Gastrocnemius medialis (tissue), 4 donors: Measurements from ENCODE around the gene ETFB. TPM values are rescaled to one million over a fixed set of nuclear protein-coding genes. Genes with fewer than 3 reads are reported as not detected.

Source experiments
- ATAC-seq, 2 donors: fragments of 150-250 bp; one replicate each; pipeline ENCODE4 v1.9.1; 2016
- DNase-seq, 2 donors: peaks; one replicate each; pipeline ENCODE4 v3.0.0-alpha.2; 2019
- H3K27ac ChIP-seq, 4 donors: fragments of 200-600 bp; sonication (generic); 1 replicate in 1 of 4; 2 replicates in 3 of 4; pipeline ENCODE4 v1.5.1; 2016 to 2018; ENCODE audit warnings: mild to moderate bottlenecking in 2 of 4, moderate library complexity in 1 of 4
- H3K27me3 ChIP-seq, 3 donors: fragments of 200-600 bp; sonication (generic) in 2 of 3; 1 replicate in 1 of 3; 2 replicates in 2 of 3; pipeline versions ENCODE4 v1.5.1 to v1.6.0; 2016 to 2019; ENCODE audit warnings: mild to moderate bottlenecking in 1 of 3, moderate library complexity in 1 of 3
- H3K36me3 ChIP-seq, 2 donors: fragments of 200-600 bp; sonication (generic) in 1 of 2; one replicate each; pipeline ENCODE4 v1.5.1; 2017 to 2018
- H3K4me1 ChIP-seq, 2 donors: fragments of 200-600 bp; sonication (generic) in 1 of 2; one replicate each; pipeline ENCODE4 v1.5.1; 2016 to 2017; ENCODE audit warnings: mild to moderate bottlenecking in 2 of 2
- H3K4me3 ChIP-seq, 4 donors: fragments of 200-600 bp; sonication (generic) in 3 of 4; 1 replicate in 1 of 4; 2 replicates in 3 of 4; pipeline ENCODE4 v1.5.1; 2016 to 2019; ENCODE audit warnings: mild to moderate bottlenecking in 2 of 4
- H3K9me3 ChIP-seq, 3 donors: fragments of 200-600 bp; sonication (generic) in 2 of 3; 1 replicate in 1 of 3; 2 replicates in 2 of 3; pipeline ENCODE4 v1.5.1; 2016 to 2019
- POLR2A ChIP-seq, 2 donors: fragments of 450-650 bp; IDR thresholded peaks; one replicate each; pipeline ENCODE4 v1.6.1; 2017; ENCODE audit warnings: antibody characterized with exemption in 2 of 2, mild to moderate bottlenecking in 2 of 2, moderate library complexity in 2 of 2
- in situ Hi-C, 4 donors: fragments of 200-750 bp; cut with MboI; loops; one replicate each; pipeline versions ENCODE4 v1.15.0 to v1.8.0; 2017; ENCODE audit warnings: low sequenced_read_pairs in 4 of 4
- intact Hi-C: fragments of 100-400 bp; cut with DNase I; formaldehyde crosslinking; loops from one replicate; pipeline ENCODE4 v1.15.1; 2023; ENCODE audit warnings: low total_unique reads
- total RNA-seq, 4 donors: library from RNA; depleted of rRNA; stranded (reverse); fragments of >200 nt; gene quantifications; one replicate each; pipeline versions ENCODE4 v1.1.0 to v1.2.3, GENCODE V29; 2016
- TF ChIP-seq, protein P1 (sequence below), 5 experiments: fragments of 450-650 bp in 3 of 5; fragments of 200-600 bp in 2 of 5; sonication (generic) in 2 of 5; IDR thresholded peaks in 4 of 5; conservative IDR thresholded peaks in 1 of 5; 1 replicate in 4 of 5; 2 replicates in 1 of 5; pipeline ENCODE4 v1.5.1; 2016 to 2019; ENCODE audit warnings: antibody characterized with exemption in 5 of 5, mild to moderate bottlenecking in 3 of 5, moderate library complexity in 3 of 5

Gene ETFB
- total RNA-seq, 4 donors from 2014 or later = 118 to 164 (median 141) TPM

DNA sequence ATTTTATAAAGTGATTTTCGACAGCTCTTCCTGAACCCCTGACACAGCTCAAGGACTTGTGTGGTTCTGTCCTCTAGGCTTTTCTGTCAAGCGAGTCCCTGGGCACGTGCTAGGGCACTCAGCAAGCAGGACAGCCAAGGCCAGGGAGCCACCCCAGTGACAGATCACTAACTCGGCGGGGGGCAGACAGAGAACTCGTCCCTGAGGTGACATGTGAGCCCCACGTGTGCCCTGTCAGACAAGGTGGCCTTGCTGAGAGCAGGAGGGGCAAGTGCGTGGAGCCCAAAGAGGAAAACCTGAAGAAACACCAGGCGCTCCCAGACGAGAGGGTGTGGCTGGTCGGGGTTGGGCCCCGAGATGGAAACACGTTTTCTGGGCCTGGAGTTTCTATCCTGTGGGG, 4.9 kb downstream of the ETFB start:
- DNase-seq (no peak), ATAC-seq (no peak)
- H3K9me3 ChIP-seq = no peaks in the 10 kb centered on the region
- peak overlapping the region in 1 of 4 donors; percentile 1 for H3K27ac ChIP-seq
- no peak overlapping the region for H3K4me3 ChIP-seq
- H3K27me3 ChIP-seq = no peaks in the 10 kb centered on the region
- no peaks in the 10 kb centered on the region for H3K36me3 ChIP-seq
- in situ Hi-C loops = no loop called here
- TF ChIP-seq POLR2A (IDR thresholded peaks at IDR 0.05) = no peak
- TF ChIP-seq, protein P1, sequence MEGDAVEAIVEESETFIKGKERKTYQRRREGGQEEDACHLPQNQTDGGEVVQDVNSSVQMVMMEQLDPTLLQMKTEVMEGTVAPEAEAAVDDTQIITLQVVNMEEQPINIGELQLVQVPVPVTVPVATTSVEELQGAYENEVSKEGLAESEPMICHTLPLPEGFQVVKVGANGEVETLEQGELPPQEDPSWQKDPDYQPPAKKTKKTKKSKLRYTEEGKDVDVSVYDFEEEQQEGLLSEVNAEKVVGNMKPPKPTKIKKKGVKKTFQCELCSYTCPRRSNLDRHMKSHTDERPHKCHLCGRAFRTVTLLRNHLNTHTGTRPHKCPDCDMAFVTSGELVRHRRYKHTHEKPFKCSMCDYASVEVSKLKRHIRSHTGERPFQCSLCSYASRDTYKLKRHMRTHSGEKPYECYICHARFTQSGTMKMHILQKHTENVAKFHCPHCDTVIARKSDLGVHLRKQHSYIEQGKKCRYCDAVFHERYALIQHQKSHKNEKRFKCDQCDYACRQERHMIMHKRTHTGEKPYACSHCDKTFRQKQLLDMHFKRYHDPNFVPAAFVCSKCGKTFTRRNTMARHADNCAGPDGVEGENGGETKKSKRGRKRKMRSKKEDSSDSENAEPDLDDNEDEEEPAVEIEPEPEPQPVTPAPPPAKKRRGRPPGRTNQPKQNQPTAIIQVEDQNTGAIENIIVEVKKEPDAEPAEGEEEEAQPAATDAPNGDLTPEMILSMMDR (IDR thresholded peaks at IDR 0.05 in 4 of 5, conservative IDR thresholded peaks at IDR 0.05 in 1 of 5) = no peak
- peaks cover 13 to 19% of the 10 kb centered on the region in 2 donors for H3K4me1 ChIP-seq
- intact Hi-C loops = loop anchor here (10.0 kb wide), 1 partner anchor 324 kb away; no protein-coding TSS in a partner anchor

DNA sequence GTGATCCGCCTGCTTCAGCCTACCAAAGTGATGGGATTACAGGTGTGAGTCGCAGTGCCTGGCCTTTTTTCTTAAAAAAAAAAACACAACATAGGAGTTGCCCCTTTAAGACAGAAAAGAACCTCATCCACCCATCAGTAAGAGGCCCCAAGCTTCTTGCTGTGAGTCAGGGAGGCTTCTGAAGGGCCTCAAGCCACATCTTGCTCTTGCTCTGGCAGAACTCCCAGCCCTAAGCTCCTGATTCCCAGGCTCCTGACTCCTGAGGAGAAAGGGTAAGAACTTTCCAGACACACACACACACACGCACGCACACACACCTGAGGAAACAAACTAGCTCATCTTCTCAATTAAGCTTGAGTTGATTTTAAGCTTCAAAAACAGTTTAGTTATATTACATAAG, 6.9 kb downstream of the ETFB start:
- no peak for DNase-seq
- intact Hi-C loops = no loop called here
- in situ Hi-C loops = no loop called here
- Histone ChIP-seq H3K27me3 (no peaks in the 10 kb centered on the region), H3K36me3 (no peaks in the 10 kb centered on the region), H3K4me3 (no peak overlapping the region), H3K4me1 (peaks cover 6 to 7% of the 10 kb centered on the region in 2 donors), H3K9me3 (no peaks in the 10 kb centered on the region), H3K27ac (peak overlapping the region in 2 of 4 donors; percentile 7 to 15)
- TF ChIP-seq, protein P1 (IDR thresholded peaks at IDR 0.05 in 4 of 5, conservative IDR thresholded peaks at IDR 0.05 in 1 of 5) = no peak
- no peak for TF ChIP-seq POLR2A (IDR thresholded peaks at IDR 0.05)
- no peak for ATAC-seq

DNA sequence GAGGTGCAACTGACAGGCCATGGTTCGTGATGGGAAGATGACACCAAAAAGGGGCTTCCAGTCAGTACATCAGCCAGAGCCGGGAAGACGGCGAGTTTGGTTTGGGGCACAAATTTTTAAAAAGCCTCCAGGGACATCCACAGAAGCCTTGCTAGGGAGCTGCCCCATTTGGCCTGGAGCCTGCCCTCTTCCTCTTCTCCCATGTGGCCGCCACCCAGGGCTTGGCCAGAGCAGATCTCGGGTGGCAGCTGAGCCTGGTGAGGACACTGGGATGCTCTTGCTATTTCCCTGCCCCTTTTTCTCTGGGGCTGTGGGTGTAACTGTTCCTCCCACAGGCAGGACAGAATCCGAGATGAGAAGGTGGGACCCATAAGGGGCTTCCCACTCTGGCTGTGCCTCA, 8.2 kb downstream of the ETFB start:
- H3K4me1 ChIP-seq = peaks cover 0 to 4% of the 10 kb centered on the region in 2 donors
- in situ Hi-C loops = no loop called here
- H3K36me3 ChIP-seq = no peaks in the 10 kb centered on the region
- DNase-seq (no peak), ATAC-seq (no peak)
- H3K9me3 ChIP-seq = no peaks in the 10 kb centered on the region
- intact Hi-C loops = no loop called here
- TF ChIP-seq, protein P1 (IDR thresholded peaks at IDR 0.05 in 4 of 5, conservative IDR thresholded peaks at IDR 0.05 in 1 of 5) = no peak
- no peak for TF ChIP-seq POLR2A (IDR thresholded peaks at IDR 0.05)
- no peak overlapping the region for H3K4me3 ChIP-seq
- H3K27me3 ChIP-seq = no peaks in the 10 kb centered on the region
- H3K27ac ChIP-seq = no peak overlapping the region

DNA sequence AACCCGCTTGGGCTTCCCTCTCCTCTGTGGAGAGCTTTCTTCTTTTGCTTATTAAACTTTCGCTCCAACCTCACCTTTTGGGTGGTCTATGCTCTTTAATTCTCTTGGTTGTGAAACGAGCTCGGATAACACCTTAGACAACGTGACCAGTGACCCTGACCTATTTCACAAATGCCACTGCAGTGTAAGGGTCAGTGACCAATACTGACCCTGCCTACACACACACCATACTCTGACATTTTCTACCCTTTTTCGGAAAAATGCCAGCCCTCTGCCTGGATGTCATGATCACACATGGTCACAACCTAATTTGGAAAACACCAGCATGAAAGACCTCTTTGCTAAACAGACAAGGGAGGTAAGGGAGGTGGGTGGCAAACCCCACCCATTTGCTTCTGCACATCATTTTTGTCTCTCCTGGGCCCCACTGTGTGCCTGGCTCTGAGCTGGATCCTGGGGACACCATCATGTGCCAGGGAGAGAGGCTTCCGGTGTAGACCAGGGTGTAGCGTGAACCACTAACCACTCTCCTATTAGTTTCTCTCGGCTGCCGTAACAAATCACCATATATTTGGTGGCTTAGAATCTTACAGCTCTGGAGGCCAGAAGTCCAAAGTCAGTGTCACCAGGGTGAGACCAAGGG, 9.9 kb downstream of the ETFB start:
- in situ Hi-C loops = no loop called here
- no peak overlapping the region for H3K27ac ChIP-seq
- TF ChIP-seq, protein P1 (IDR thresholded peaks at IDR 0.05 in 4 of 5, conservative IDR thresholded peaks at IDR 0.05 in 1 of 5) = no peak
- TF ChIP-seq POLR2A (IDR thresholded peaks at IDR 0.05) = no peak
- no peaks in the 10 kb centered on the region for H3K27me3 ChIP-seq
- ATAC-seq (no peak), DNase-seq (no peak)
- intact Hi-C loops = no loop called here
- H3K9me3 ChIP-seq = no peaks in the 10 kb centered on the region
- no peak overlapping the region for H3K4me3 ChIP-seq
- peaks cover 0 to 9% of the 10 kb centered on the region in 2 donors for H3K36me3 ChIP-seq
- H3K4me1 ChIP-seq = no peaks in the 10 kb centered on the region

DNA sequence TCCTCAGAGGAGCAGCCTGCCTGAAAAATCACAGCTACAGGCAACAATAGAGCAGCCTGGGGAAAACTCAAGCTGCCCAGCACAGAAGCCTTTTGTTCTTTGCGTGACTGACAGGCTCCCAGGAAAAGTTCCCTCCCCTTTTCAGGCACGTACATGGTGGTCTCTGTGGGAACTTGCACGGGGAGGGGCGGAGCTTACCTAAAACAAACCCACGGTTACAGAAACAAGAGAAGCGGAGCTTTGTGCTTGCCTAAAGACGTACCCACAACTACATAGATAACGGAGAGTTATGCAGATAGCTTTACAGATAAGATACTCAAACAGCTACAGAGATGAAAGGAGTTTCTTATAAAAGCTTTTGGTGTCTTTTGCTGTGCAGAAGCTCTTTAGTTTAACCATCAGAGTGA, 11.4 kb downstream of the ETFB start:
- no peak for DNase-seq
- no peak for ATAC-seq
- no peaks in the 10 kb centered on the region for H3K27me3 ChIP-seq

More for the DNA sequence above, 11.4 kb downstream of the ETFB start:
- intact Hi-C loops = no loop called here
- Histone ChIP-seq H3K36me3 (peaks cover 0 to 15% of the 10 kb centered on the region in 2 donors), H3K4me1 (no peaks in the 10 kb centered on the region), H3K4me3 (no peak overlapping the region), H3K27ac (no peak overlapping the region), H3K9me3 (no peaks in the 10 kb centered on the region)
- TF ChIP-seq, protein P1 (IDR thresholded peaks at IDR 0.05 in 4 of 5, conservative IDR thresholded peaks at IDR 0.05 in 1 of 5) = no peak
- no peak for TF ChIP-seq POLR2A (IDR thresholded peaks at IDR 0.05)
- in situ Hi-C loops = no loop called here
